ENCODE measurements around the gene PPP1R3C. TPM values are rescaled to one million over a fixed set of nuclear protein-coding genes. Genes with fewer than 3 reads are reported as not detected.

PPP1R3C gene
- total RNA-seq, 2 donors from 2014 or later: 89.1 to 241 TPM

- no peak overlapping the region for H3K4me3 ChIP-seq
- no peaks in the 10 kb centered on the region for H3K36me3 ChIP-seq
- DNase-seq (ENCODE audit: low spot score): no peak
- H3K9me3 ChIP-seq: no peaks in the 10 kb centered on the region
- no peak for ATAC-seq (ENCODE audit: insufficient number of reproducible peaks, low FRiP score, low read depth)
- TF ChIP-seq CTCF (IDR thresholded peaks at IDR 0.05): no peak
- H3K27me3 ChIP-seq (replicated peaks; ENCODE audit: insufficient read depth): no peaks in the 10 kb centered on the region
- H3K4me1 ChIP-seq (ENCODE audit: control insufficient read depth in 1 of 2, low read depth in 2 of 2): peaks cover 36 to 87% of the 10 kb centered on the region in 2 donors
- peak overlapping the region; percentile 82 to 96 for H3K27ac ChIP-seq
These were observed 35.5 kb downstream of the PPP1R3C start for GRCh38 chr10:91597197-91597881.

GRCh38 chr10:91596825-91597196 is 36.1 kb downstream of the PPP1R3C start:
- no peak for TF ChIP-seq CTCF (IDR thresholded peaks at IDR 0.05)
- H3K4me3 ChIP-seq: no peak overlapping the region
- no peak for DNase-seq (ENCODE audit: low spot score)
- H3K27ac ChIP-seq: peak overlapping the region; percentile 82 to 96
- H3K4me1 ChIP-seq (ENCODE audit: control insufficient read depth in 1 of 2, low read depth in 2 of 2): peaks cover 37 to 87% of the 10 kb centered on the region in 2 donors
- H3K9me3 ChIP-seq: no peaks in the 10 kb centered on the region
- H3K36me3 ChIP-seq: no peaks in the 10 kb centered on the region
- ATAC-seq (ENCODE audit: insufficient number of reproducible peaks, low FRiP score, low read depth): peak; percentile 59
- H3K27me3 ChIP-seq (replicated peaks; ENCODE audit: insufficient read depth): no peaks in the 10 kb centered on the region

GRCh38 chr10:91593834-91594233 is 39.0 kb downstream of the PPP1R3C start:
- no peak overlapping the region for H3K4me3 ChIP-seq
- H3K27ac ChIP-seq: peak overlapping the region; percentile 96 to 97
- H3K4me1 ChIP-seq (ENCODE audit: control insufficient read depth in 1 of 2, low read depth in 2 of 2): peaks cover 62 to 100% of the 10 kb centered on the region in 2 donors
- ATAC-seq (ENCODE audit: insufficient number of reproducible peaks, low FRiP score, low read depth): no peak
- no peak for TF ChIP-seq CTCF (IDR thresholded peaks at IDR 0.05)
- H3K9me3 ChIP-seq: no peaks in the 10 kb centered on the region
- DNase-seq (ENCODE audit: low spot score): no peak
- no peaks in the 10 kb centered on the region for H3K27me3 ChIP-seq (replicated peaks; ENCODE audit: insufficient read depth)
- H3K36me3 ChIP-seq: no peaks in the 10 kb centered on the region

GRCh38 chr10:91593366-91593765 is 39.5 kb downstream of the PPP1R3C start:
- no peak for ATAC-seq (ENCODE audit: insufficient number of reproducible peaks, low FRiP score, low read depth)
- TF ChIP-seq CTCF (IDR thresholded peaks at IDR 0.05): no peak
- Histone ChIP-seq H3K27ac (peak overlapping the region; percentile 96 to 97), H3K4me1 (ENCODE audit: control insufficient read depth in 1 of 2, low read depth in 2 of 2) (peaks cover 62 to 100% of the 10 kb centered on the region in 2 donors), H3K36me3 (no peaks in the 10 kb centered on the region), H3K9me3 (no peaks in the 10 kb centered on the region), H3K27me3 (replicated peaks; ENCODE audit: insufficient read depth) (no peaks in the 10 kb centered on the region), H3K4me3 (no peak overlapping the region)
- no peak for DNase-seq (ENCODE audit: low spot score)

GRCh38 chr10:91592266-91592975 is 40.5 kb downstream of the PPP1R3C start:
- Histone ChIP-seq H3K4me1 (ENCODE audit: control insufficient read depth in 1 of 2, low read depth in 2 of 2) (peaks cover 63 to 100% of the 10 kb centered on the region in 2 donors), H3K9me3 (no peaks in the 10 kb centered on the region), H3K4me3 (no peak overlapping the region), H3K36me3 (no peaks in the 10 kb centered on the region), H3K27me3 (replicated peaks; ENCODE audit: insufficient read depth) (no peaks in the 10 kb centered on the region), H3K27ac (peak overlapping the region; percentile 96 to 97)
- TF ChIP-seq CTCF (IDR thresholded peaks at IDR 0.05): no peak
- no peak for ATAC-seq (ENCODE audit: insufficient number of reproducible peaks, low FRiP score, low read depth)
- no peak for DNase-seq (ENCODE audit: low spot score)

Data from thoracic aorta (tissue), 2 donors.